ENCODE data around the gene STX18. TPM values are rescaled to one million over a fixed set of nuclear protein-coding genes. Genes with fewer than 3 reads are reported as not detected.

The STX18 gene
- total and polyA plus RNA-seq, 2 donors (not counting 1 experiment from before 2014, with no cell fraction given), result 27.4 to 28.2 TPM

GRCh38 chr4:4532371-4533154, 9.3 kb downstream of the STX18 start:
- Histone ChIP-seq H4K20me1 (ENCODE audit: control insufficient read depth, extremely low read depth, insufficient read depth, low read length) (no peaks in the 10 kb centered on the region), H3K79me2 (ENCODE audit: control insufficient read depth, insufficient read depth, low read length) (peaks cover 50% of the 10 kb centered on the region), H3K27ac (ENCODE audit: insufficient read depth, low read length) (no peak overlapping the region), H3K27me3 (ENCODE audit: control insufficient read depth, insufficient read depth, low read length) (no peaks in the 10 kb centered on the region), H3K4me2 (ENCODE audit: extremely low read depth, insufficient read depth, low read length) (no peak overlapping the region), H3K9me3 (ENCODE audit: control insufficient read depth, insufficient read depth, low read depth, low read length) (no peaks in the 10 kb centered on the region), H3K4me1 (ENCODE audit: control insufficient read depth, extremely low read depth, insufficient read depth, low read length) (no peaks in the 10 kb centered on the region), H2AFZ (ENCODE audit: low read length) (no peak overlapping the region), H3K9ac (ENCODE audit: insufficient read depth, low read length) (no peak overlapping the region), H3K36me3 (ENCODE audit: control insufficient read depth, insufficient read depth, low read length) (no peaks in the 10 kb centered on the region), H3K4me3 (replicated peaks in 1 of 4; ENCODE audit: control extremely low read depth in 1 of 4, insufficient read depth in 1 of 4, low read depth in 3 of 4, low read length in 4 of 4) (no peak overlapping the region)
- TF ChIP-seq EZH2 (IDR thresholded peaks at IDR 0.05; ENCODE audit: low read length, missing control alignments), result no peak
- no peak for TF ChIP-seq CTCF (conservative IDR thresholded peaks at IDR 0.05 in 1 of 2, IDR thresholded peaks at IDR 0.05 in 1 of 2; ENCODE audit: low read depth in 1 of 2, low read length in 2 of 2)
- no peak for DNase-seq (ENCODE audit: low read depth in 2 of 2)

- Histone ChIP-seq H3K9ac (ENCODE audit: insufficient read depth, low read length) (no peak overlapping the region), H3K79me2 (ENCODE audit: control insufficient read depth, insufficient read depth, low read length) (peaks cover 26% of the 10 kb centered on the region), H3K9me3 (ENCODE audit: control insufficient read depth, insufficient read depth, low read depth, low read length) (no peaks in the 10 kb centered on the region), H4K20me1 (ENCODE audit: control insufficient read depth, extremely low read depth, insufficient read depth, low read length) (no peaks in the 10 kb centered on the region), H3K4me1 (ENCODE audit: control insufficient read depth, extremely low read depth, insufficient read depth, low read length) (no peaks in the 10 kb centered on the region), H3K4me3 (replicated peaks in 1 of 4; ENCODE audit: control extremely low read depth in 1 of 4, insufficient read depth in 1 of 4, low read depth in 3 of 4, low read length in 4 of 4) (no peak overlapping the region), H2AFZ (ENCODE audit: low read length) (no peak overlapping the region), H3K36me3 (ENCODE audit: control insufficient read depth, insufficient read depth, low read length) (no peaks in the 10 kb centered on the region), H3K4me2 (ENCODE audit: extremely low read depth, insufficient read depth, low read length) (no peak overlapping the region), H3K27ac (ENCODE audit: insufficient read depth, low read length) (no peak overlapping the region), H3K27me3 (ENCODE audit: control insufficient read depth, insufficient read depth, low read length) (no peaks in the 10 kb centered on the region)
- TF ChIP-seq EZH2 (IDR thresholded peaks at IDR 0.05; ENCODE audit: low read length, missing control alignments), result no peak
- TF ChIP-seq CTCF (conservative IDR thresholded peaks at IDR 0.05 in 1 of 2, IDR thresholded peaks at IDR 0.05 in 1 of 2; ENCODE audit: low read depth in 1 of 2, low read length in 2 of 2), result no peak
- DNase-seq (ENCODE audit: low read depth in 2 of 2), result no peak
These were observed 12.5 kb downstream of the STX18 start for GRCh38 chr4:4529392-4529791.

GRCh38 chr4:4526401-4526800, 15.4 kb downstream of the STX18 start:
- H4K20me1 ChIP-seq (ENCODE audit: control insufficient read depth, extremely low read depth, insufficient read depth, low read length), result peaks cover 3% of the 10 kb centered on the region
- H3K36me3 ChIP-seq (ENCODE audit: control insufficient read depth, insufficient read depth, low read length), result no peaks in the 10 kb centered on the region
- no peak overlapping the region for H2AFZ ChIP-seq (ENCODE audit: low read length)
- no peak overlapping the region for H3K27ac ChIP-seq (ENCODE audit: insufficient read depth, low read length)
- no peak overlapping the region for H3K4me2 ChIP-seq (ENCODE audit: extremely low read depth, insufficient read depth, low read length)
- H3K27me3 ChIP-seq (ENCODE audit: control insufficient read depth, insufficient read depth, low read length), result no peaks in the 10 kb centered on the region
- DNase-seq (ENCODE audit: low read depth in 2 of 2), result no peak
- H3K4me3 ChIP-seq (replicated peaks in 1 of 4; ENCODE audit: control extremely low read depth in 1 of 4, insufficient read depth in 1 of 4, low read depth in 3 of 4, low read length in 4 of 4), result no peak overlapping the region
- H3K9me3 ChIP-seq (ENCODE audit: control insufficient read depth, insufficient read depth, low read depth, low read length), result no peaks in the 10 kb centered on the region
- H3K4me1 ChIP-seq (ENCODE audit: control insufficient read depth, extremely low read depth, insufficient read depth, low read length), result no peaks in the 10 kb centered on the region
- H3K9ac ChIP-seq (ENCODE audit: insufficient read depth, low read length), result no peak overlapping the region
- TF ChIP-seq EZH2 (IDR thresholded peaks at IDR 0.05; ENCODE audit: low read length, missing control alignments), result no peak
- TF ChIP-seq CTCF (conservative IDR thresholded peaks at IDR 0.05 in 1 of 2, IDR thresholded peaks at IDR 0.05 in 1 of 2; ENCODE audit: low read depth in 1 of 2, low read length in 2 of 2), result no peak
- peaks cover 19% of the 10 kb centered on the region for H3K79me2 ChIP-seq (ENCODE audit: control insufficient read depth, insufficient read depth, low read length)
